ENCODE measurements around the gene PKP3.
"Not testable (repeated sequence)": the region's sequence is repeated elsewhere in the genome, so short reads cannot be mapped to it uniquely, and the experiment has no call there.

The PKP3 gene

DNA sequence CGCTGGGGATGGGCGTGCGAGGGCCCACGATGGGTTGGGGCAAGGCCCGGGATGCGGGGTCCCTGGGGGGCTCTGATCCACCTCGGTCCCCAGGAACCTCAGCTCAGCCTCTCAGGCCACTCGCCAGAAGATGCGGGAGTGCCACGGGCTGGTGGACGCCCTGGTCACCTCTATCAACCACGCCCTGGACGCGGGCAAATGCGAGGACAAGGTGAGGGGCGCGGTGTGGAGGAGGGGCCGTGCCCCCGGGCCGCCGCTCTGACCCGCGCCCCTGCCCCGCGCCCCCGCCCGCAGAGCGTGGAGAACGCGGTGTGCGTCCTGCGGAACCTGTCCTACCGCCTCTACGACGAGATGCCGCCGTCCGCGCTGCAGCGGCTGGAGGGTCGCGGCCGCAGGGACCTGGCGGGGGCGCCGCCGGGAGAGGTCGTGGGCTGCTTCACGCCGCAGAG lies 6.3 kb downstream of the PKP3 start:
- TF ChIP-seq EZH2 (optimal IDR thresholded peaks at IDR 0.05; ENCODE audit: low read depth, low read length) (no peak), CTCF (IDR thresholded peaks at IDR 0.05; ENCODE audit: low read length) (no peak), EZH2phosphoT487 (IDR thresholded peaks at IDR 0.05; ENCODE audit: low read length) (no peak)
- H3K4me1 ChIP-seq (ENCODE audit: low read length), result no peaks in the 10 kb centered on the region
- no peak overlapping the region for H3K27ac ChIP-seq (ENCODE audit: low read length)
- no peaks in the 10 kb centered on the region for H4K20me1 ChIP-seq (ENCODE audit: insufficient read depth, low read length)
- no peak overlapping the region for H3K4me3 ChIP-seq (ENCODE audit: low read length)
- no peaks in the 10 kb centered on the region for H3K9me2 ChIP-seq (replicated peaks; ENCODE audit: insufficient read depth, low read length)
- H3K27me3 ChIP-seq (replicated peaks; ENCODE audit: insufficient read depth, low read length), result peaks cover 36% of the 10 kb centered on the region
- no peak overlapping the region for H2AFZ ChIP-seq (ENCODE audit: low read length)
- no peak for DNase-seq
- no peaks in the 10 kb centered on the region for H3K36me3 ChIP-seq (replicated peaks; ENCODE audit: insufficient read depth, low read length)
- no peaks in the 10 kb centered on the region for H3K9me3 ChIP-seq (replicated peaks; ENCODE audit: insufficient read depth, low read length)
- H3K79me2 ChIP-seq (ENCODE audit: low read length), result no peaks in the 10 kb centered on the region
- no peak overlapping the region for H3K9ac ChIP-seq (ENCODE audit: low read length)
- no peaks in the 10 kb centered on the region for H3F3A ChIP-seq (ENCODE audit: insufficient read depth, low read length)
- H3K4me2 ChIP-seq (ENCODE audit: low read depth, low read length), result no peak overlapping the region

DNA sequence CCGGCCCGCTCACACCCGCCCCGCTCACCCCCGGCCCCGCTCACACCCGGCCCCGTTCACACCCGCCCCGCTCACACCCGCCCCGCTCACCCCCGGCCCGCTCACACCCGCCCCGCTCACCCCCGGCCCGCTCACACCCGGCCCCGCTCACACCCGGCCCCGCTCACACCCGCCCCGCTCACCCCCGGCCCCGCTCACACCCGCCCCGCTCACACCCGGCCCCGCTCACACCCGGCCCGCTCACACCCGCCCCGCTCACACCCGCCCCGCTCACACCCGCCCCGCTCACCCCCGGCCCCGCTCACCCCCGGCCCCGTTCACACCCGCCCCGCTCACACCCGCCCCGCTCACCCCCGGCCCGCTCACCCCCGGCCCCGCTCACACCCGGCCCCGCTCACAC lies 7.2 kb downstream of the PKP3 start:
- H3K4me3 ChIP-seq (ENCODE audit: low read length); H3K4me2 ChIP-seq (ENCODE audit: low read depth, low read length); H3K27ac ChIP-seq (ENCODE audit: low read length); DNase-seq; H3K4me1 ChIP-seq (ENCODE audit: low read length); H3K79me2 ChIP-seq (ENCODE audit: low read length); H3K9me2 ChIP-seq (replicated peaks; ENCODE audit: insufficient read depth, low read length); H2AFZ ChIP-seq (ENCODE audit: low read length); H3F3A ChIP-seq (ENCODE audit: insufficient read depth, low read length); H3K9me3 ChIP-seq (replicated peaks; ENCODE audit: insufficient read depth, low read length); H3K36me3 ChIP-seq (replicated peaks; ENCODE audit: insufficient read depth, low read length); H3K9ac ChIP-seq (ENCODE audit: low read length); H4K20me1 ChIP-seq (ENCODE audit: insufficient read depth, low read length): not testable (repeated sequence)
- peaks cover 34% of the 10 kb centered on the region for H3K27me3 ChIP-seq (replicated peaks; ENCODE audit: insufficient read depth, low read length)

DNA sequence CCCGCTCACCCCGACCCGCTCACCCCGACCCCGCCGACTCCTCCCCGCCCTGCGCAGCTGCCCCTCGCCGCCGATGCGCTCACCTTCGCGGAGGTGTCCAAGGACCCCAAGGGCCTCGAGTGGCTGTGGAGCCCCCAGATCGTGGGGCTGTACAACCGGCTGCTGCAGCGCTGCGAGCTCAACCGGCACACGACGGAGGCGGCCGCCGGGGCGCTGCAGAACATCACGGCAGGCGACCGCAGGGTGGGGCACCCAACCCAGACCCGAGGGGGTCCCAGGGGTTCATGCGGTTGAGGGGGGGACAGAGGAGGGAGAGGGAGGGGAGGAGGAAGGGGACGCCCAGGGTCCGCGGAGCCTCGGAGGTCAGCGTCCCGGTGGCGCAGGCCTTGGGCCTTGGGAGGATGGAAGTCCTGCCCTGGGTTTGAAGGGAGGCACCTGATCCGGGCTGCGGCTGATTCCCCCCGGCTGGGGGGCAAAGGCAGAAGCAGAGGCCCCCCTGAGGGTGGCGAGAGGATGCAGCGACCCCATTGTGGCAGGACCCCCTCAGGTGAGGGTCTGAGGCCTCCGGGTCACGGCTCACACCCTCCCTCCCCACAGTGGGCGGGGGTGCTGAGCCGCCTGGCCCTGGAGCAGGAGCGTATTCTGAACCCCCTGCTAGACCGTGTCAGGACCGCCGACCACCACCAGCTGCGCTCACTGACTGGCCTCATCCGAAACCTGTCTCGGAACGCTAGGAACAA lies 9.2 kb downstream of the PKP3 start:
- Histone ChIP-seq H3K27me3 (replicated peaks; ENCODE audit: insufficient read depth, low read length) (peaks cover 34% of the 10 kb centered on the region), H3K79me2 (ENCODE audit: low read length) (no peaks in the 10 kb centered on the region), H3K36me3 (replicated peaks; ENCODE audit: insufficient read depth, low read length) (no peaks in the 10 kb centered on the region), H3F3A (ENCODE audit: insufficient read depth, low read length) (no peaks in the 10 kb centered on the region), H3K9ac (ENCODE audit: low read length) (no peak overlapping the region), H2AFZ (ENCODE audit: low read length) (no peak overlapping the region), H3K4me1 (ENCODE audit: low read length) (peaks cover 4% of the 10 kb centered on the region; the same call in 1 of the 2 replicates), H3K9me3 (replicated peaks; ENCODE audit: insufficient read depth, low read length) (no peaks in the 10 kb centered on the region), H3K4me2 (ENCODE audit: low read depth, low read length) (no peak overlapping the region), H3K4me3 (ENCODE audit: low read length) (no peak overlapping the region), H4K20me1 (ENCODE audit: insufficient read depth, low read length) (no peaks in the 10 kb centered on the region), H3K27ac (ENCODE audit: low read length) (no peak overlapping the region), H3K9me2 (replicated peaks; ENCODE audit: insufficient read depth, low read length) (no peaks in the 10 kb centered on the region)
- DNase-seq, result no peak
- TF ChIP-seq EZH2phosphoT487 (IDR thresholded peaks at IDR 0.05; ENCODE audit: low read length), result no peak
- no peak for TF ChIP-seq EZH2 (optimal IDR thresholded peaks at IDR 0.05; ENCODE audit: low read depth, low read length)

DNA sequence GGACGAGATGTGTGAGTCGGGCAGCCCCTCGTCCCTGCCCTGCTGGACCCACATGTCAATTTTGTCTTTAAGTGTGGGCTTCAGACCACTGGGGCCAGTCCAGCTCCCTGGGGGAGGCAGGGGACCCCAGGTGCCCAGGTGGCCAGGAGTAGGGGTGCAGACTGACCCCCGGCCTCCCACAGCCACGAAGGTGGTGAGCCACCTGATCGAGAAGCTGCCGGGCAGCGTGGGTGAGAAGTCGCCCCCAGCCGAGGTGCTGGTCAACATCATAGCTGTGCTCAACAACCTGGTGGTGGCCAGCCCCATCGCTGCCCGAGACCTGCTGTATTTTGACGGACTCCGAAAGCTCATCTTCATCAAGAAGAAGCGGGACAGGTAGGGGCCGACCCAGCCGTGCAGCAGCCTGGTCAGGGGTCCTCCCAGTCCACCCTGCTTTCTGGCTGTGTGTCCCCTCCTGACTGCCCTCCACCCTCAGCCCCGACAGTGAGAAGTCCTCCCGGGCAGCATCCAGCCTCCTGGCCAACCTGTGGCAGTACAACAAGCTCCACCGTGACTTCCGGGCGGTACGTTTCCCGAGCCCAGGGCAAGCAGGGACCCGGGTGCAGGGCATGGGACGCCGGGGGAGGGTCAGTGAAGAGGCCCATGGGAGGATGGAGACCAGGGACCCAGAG lies 9.9 kb downstream of the PKP3 start:
- Histone ChIP-seq H3K9ac (ENCODE audit: low read length) (no peak overlapping the region), H3K36me3 (replicated peaks; ENCODE audit: insufficient read depth, low read length) (no peaks in the 10 kb centered on the region), H3K4me1 (ENCODE audit: low read length) (peaks cover 4% of the 10 kb centered on the region; the same call in 1 of the 2 replicates), H3F3A (ENCODE audit: insufficient read depth, low read length) (no peaks in the 10 kb centered on the region), H3K4me2 (ENCODE audit: low read depth, low read length) (no peak overlapping the region), H3K79me2 (ENCODE audit: low read length) (no peaks in the 10 kb centered on the region), H3K4me3 (ENCODE audit: low read length) (no peak overlapping the region), H3K27me3 (replicated peaks; ENCODE audit: insufficient read depth, low read length) (peaks cover 39% of the 10 kb centered on the region), H2AFZ (ENCODE audit: low read length) (no peak overlapping the region), H4K20me1 (ENCODE audit: insufficient read depth, low read length) (no peaks in the 10 kb centered on the region), H3K27ac (ENCODE audit: low read length) (no peak overlapping the region), H3K9me3 (replicated peaks; ENCODE audit: insufficient read depth, low read length) (no peaks in the 10 kb centered on the region), H3K9me2 (replicated peaks; ENCODE audit: insufficient read depth, low read length) (no peaks in the 10 kb centered on the region)
- no peak for TF ChIP-seq CTCF (IDR thresholded peaks at IDR 0.05; ENCODE audit: low read length)
- no peak for TF ChIP-seq EZH2phosphoT487 (IDR thresholded peaks at IDR 0.05; ENCODE audit: low read length)
- no peak for TF ChIP-seq EZH2 (optimal IDR thresholded peaks at IDR 0.05; ENCODE audit: low read depth, low read length)
- DNase-seq, result no peak
